GM12892 (cell line): ENCODE data around the gene SUPT3H.

Experiments used
- POLR2A ChIP-seq: IDR thresholded peaks from 2 replicates; pipeline ENCODE4 v1.6.1; 2011; ENCODE audit warnings: low read depth, low read length, control low read depth
- POLR2AphosphoS5 ChIP-seq: IDR thresholded peaks from 2 replicates; pipeline ENCODE4 v1.6.1; 2011; ENCODE audit warnings: low read depth, low read length, control low read depth
- TAF1 ChIP-seq: IDR thresholded peaks from 2 replicates; pipeline ENCODE4 v1.6.1; 2011; ENCODE audit warnings: low read depth, mild to moderate bottlenecking, control low read depth, low read length, borderline replicate concordance

- TF ChIP-seq POLR2A (no peak), POLR2AphosphoS5 (no peak), TAF1 (no peak)
Measured at GRCh38 chr6:45299096-45299581, 78.6 kb downstream of the SUPT3H start.
